ENCODE measurements around the gene NETO1.

NETO1 gene

DNA sequence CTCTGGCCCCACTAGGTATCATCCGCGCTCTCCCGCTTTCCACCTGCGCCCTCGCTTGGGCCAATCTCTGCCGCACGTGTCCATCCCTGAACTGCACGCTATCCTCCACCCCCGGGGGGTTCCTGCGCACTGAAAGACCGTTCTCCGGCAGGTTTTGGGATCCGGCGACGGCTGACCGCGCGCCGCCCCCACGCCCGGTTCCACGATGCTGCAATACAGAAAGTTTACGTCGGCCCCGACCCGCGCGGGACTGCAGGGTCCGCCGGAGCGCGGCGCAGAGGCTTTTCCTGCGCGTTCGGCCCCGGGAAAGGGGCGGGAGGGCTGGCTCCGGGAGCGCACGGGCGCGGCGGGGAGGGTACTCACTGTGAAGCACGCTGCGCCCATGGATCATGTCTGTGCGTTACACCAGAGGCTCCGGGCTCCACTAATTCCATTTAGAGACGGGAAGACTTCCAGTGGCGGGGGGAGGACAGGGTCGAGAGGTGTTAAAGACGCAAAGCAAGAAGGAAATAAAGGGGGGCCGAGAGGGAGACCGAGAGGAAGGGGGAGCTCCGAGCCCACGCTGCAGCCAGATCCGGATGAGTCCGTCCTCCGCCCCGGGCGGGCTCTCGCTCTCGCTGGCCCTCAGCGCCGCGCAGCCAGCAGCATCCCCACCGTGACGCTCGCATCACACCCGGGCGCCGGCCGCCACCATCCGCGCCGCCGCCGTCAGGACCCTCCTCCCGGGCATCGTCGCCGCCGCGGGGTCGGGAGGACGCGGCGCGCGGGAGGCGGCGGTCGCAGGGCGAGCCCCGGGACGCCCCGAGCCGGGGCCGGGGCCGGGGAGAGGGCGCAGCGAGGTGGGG lies 664 bp downstream of the NETO1 start:
- H3K4me1 Mint-ChIP-seq, result peaks cover 17 to 26% of the 10 kb centered on the region in 2 donors
- H3K27ac Mint-ChIP-seq, result peak overlapping the region; percentile 85
- H3K36me3 Mint-ChIP-seq, result peaks cover 30 to 37% of the 10 kb centered on the region in 2 donors
- peak; percentile 22 for DNase-seq
- H3K9me3 Mint-ChIP-seq, result peaks cover 0 to 6% of the 10 kb centered on the region in 2 donors
- H3K4me3 Mint-ChIP-seq, result peak overlapping the region; percentile 85 to 87
- ATAC-seq (replicated peaks), result peak; percentile 33 to 35
- peaks cover 12 to 22% of the 10 kb centered on the region in 2 donors for H3K27me3 Mint-ChIP-seq

- DNase-seq (no peak), ATAC-seq (replicated peaks) (no peak)
- Mint-ChIP-seq H3K27me3 (peaks cover 12 to 22% of the 10 kb centered on the region in 2 donors), H3K4me1 (peaks cover 17 to 26% of the 10 kb centered on the region in 2 donors), H3K9me3 (peaks cover 0 to 6% of the 10 kb centered on the region in 2 donors), H3K27ac (peak overlapping the region; percentile 85), H3K36me3 (peaks cover 35 to 43% of the 10 kb centered on the region in 2 donors), H3K4me3 (peak overlapping the region; percentile 85 to 87)
These were observed 1.3 kb downstream of the NETO1 start for GRCh38 chr18:72866442-72866900.

- no peak overlapping the region for H3K4me3 Mint-ChIP-seq
- peaks cover 7 to 14% of the 10 kb centered on the region in 2 donors for H3K27me3 Mint-ChIP-seq
- H3K4me1 Mint-ChIP-seq, result peaks cover 9 to 13% of the 10 kb centered on the region in 2 donors
- peaks cover 36 to 53% of the 10 kb centered on the region in 2 donors for H3K36me3 Mint-ChIP-seq
- H3K9me3 Mint-ChIP-seq, result no peaks in the 10 kb centered on the region
- DNase-seq, result no peak
- H3K27ac Mint-ChIP-seq, result no peak overlapping the region
- no peak for ATAC-seq (replicated peaks)
These were observed 4.0 kb downstream of the NETO1 start for GRCh38 chr18:72863754-72864153.

DNA sequence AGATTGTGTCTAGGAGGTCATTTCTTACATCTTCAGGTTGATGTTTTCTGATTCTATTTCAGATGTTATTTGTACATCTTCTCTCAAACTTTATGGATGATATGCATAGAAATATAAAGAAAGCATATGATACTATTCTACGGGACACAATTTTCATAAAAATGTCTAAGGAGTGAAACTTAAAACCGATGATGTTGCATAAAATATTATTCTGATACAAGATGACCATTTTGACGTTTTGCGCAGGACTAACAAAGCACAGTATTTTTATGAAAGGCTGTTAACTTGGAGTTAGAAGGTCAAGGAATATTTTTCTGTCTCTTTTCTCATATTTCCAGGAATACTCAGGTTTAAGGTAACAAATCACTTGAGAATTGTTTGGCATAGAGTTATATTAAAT lies 8.7 kb downstream of the NETO1 start:
- no peaks in the 10 kb centered on the region for H3K9me3 Mint-ChIP-seq
- peaks cover 0 to 6% of the 10 kb centered on the region in 2 donors for H3K27me3 Mint-ChIP-seq
- peaks cover 0 to 4% of the 10 kb centered on the region in 2 donors for H3K4me1 Mint-ChIP-seq
- DNase-seq, result no peak
- H3K4me3 Mint-ChIP-seq, result no peak overlapping the region
- H3K36me3 Mint-ChIP-seq, result peaks cover 50 to 68% of the 10 kb centered on the region in 2 donors
- H3K27ac Mint-ChIP-seq, result no peak overlapping the region
- no peak for ATAC-seq (replicated peaks)

DNA sequence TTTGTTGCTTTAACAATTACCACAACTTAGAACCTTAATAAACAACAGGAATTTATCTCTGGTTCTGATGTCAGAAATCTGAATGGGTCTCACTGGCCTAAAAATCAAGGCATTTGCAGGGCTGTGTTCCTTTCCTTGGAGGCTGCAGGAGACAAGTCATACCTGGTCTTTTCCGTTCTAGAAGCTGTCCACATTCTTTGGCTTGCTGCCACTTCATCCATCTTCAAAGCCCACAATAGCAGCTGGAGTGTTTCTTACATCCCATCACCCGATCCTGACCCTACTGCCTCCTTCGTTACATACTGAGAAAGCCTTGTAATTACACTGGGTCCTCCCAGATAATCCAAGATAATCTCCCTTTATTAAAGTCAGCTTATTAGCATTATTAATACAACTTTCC lies 18.1 kb downstream of the NETO1 start:
- Mint-ChIP-seq H3K4me3 (no peak overlapping the region), H3K36me3 (peaks cover 40 to 52% of the 10 kb centered on the region in 2 donors), H3K9me3 (peaks cover 7 to 9% of the 10 kb centered on the region in 2 donors), H3K27me3 (peaks cover 0 to 15% of the 10 kb centered on the region in 2 donors), H3K27ac (peak overlapping the region; percentile 2), H3K4me1 (peaks cover 10 to 11% of the 10 kb centered on the region in 2 donors)
- DNase-seq, result no peak
- no peak for ATAC-seq (replicated peaks)

GRCh38 chr18:72848503-72849237 lies 19.1 kb downstream of the NETO1 start:
- Mint-ChIP-seq H3K4me1 (peaks cover 10 to 11% of the 10 kb centered on the region in 2 donors), H3K27me3 (peaks cover 0 to 15% of the 10 kb centered on the region in 2 donors), H3K27ac (no peak overlapping the region), H3K4me3 (no peak overlapping the region), H3K36me3 (peaks cover 36 to 53% of the 10 kb centered on the region in 2 donors), H3K9me3 (peaks cover 7 to 9% of the 10 kb centered on the region in 2 donors)
- DNase-seq, result no peak
- peak; percentile 36 to 51 for ATAC-seq (replicated peaks)

DNA sequence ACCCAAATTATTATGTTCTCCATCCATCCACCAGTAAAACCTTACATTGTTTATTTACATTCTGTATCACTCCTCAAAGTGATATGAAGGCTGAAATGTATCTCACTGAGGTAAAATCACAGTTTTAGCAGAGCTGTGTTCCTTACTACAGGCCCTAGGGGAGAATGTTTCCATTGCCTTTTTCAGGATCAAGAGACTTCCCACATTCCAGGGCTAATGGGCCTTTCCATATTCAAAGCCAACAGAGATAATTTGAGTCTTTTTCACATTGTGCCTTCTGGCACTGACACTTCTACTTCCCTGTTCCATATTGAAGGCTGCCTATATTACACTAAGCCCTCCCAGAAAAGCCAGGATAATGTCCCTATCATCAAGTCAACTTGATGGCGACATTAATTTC lies 20.0 kb downstream of the NETO1 start:
- Mint-ChIP-seq H3K4me1 (peaks cover 10 to 11% of the 10 kb centered on the region in 2 donors), H3K9me3 (peaks cover 7 to 9% of the 10 kb centered on the region in 2 donors), H3K27ac (no peak overlapping the region), H3K36me3 (peaks cover 36 to 53% of the 10 kb centered on the region in 2 donors), H3K27me3 (peaks cover 0 to 15% of the 10 kb centered on the region in 2 donors), H3K4me3 (no peak overlapping the region)
- DNase-seq (no peak), ATAC-seq (replicated peaks) (no peak)

- DNase-seq, result no peak
These were observed 20.9 kb downstream of the NETO1 start for GRCh38 chr18:72846736-72847533.

DNA sequence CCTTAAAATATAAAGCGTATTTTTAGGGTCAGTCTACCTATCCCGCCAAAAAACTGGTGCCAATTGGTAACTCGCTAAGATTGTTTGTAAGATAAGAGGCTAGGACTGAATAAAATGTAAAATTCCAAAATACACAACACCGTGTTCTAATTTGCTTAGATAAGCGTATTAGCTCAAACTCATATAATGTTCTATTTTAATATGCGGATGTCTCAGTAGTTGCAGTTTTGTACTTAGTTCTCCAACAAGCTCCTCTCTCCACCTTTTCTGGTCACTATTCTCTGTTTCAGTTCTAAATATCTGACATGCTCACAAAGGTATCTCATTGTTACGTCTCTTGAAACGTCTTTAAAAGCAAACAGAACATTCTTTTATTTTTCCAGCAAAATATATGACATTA lies 24.0 kb downstream of the NETO1 start:
- no peak for ATAC-seq (replicated peaks)
- Mint-ChIP-seq H3K27me3 (peaks cover 0 to 10% of the 10 kb centered on the region in 2 donors), H3K4me3 (no peak overlapping the region), H3K9me3 (peaks cover 1 to 4% of the 10 kb centered on the region in 2 donors), H3K4me1 (peaks cover 15 to 19% of the 10 kb centered on the region in 2 donors), H3K36me3 (peaks cover 12 to 29% of the 10 kb centered on the region in 2 donors), H3K27ac (no peak overlapping the region)
- DNase-seq, result no peak

More at GRCh38 chr18:72846736-72847533, 20.9 kb downstream of the NETO1 start:
- H3K27me3 Mint-ChIP-seq, result peaks cover 0 to 15% of the 10 kb centered on the region in 2 donors
- H3K9me3 Mint-ChIP-seq, result peaks cover 5 to 7% of the 10 kb centered on the region in 2 donors
- H3K4me3 Mint-ChIP-seq, result no peak overlapping the region
- H3K27ac Mint-ChIP-seq, result no peak overlapping the region
- H3K36me3 Mint-ChIP-seq, result peaks cover 29 to 46% of the 10 kb centered on the region in 2 donors
- no peak for ATAC-seq (replicated peaks)
- peaks cover 10 to 11% of the 10 kb centered on the region in 2 donors for H3K4me1 Mint-ChIP-seq

DNA sequence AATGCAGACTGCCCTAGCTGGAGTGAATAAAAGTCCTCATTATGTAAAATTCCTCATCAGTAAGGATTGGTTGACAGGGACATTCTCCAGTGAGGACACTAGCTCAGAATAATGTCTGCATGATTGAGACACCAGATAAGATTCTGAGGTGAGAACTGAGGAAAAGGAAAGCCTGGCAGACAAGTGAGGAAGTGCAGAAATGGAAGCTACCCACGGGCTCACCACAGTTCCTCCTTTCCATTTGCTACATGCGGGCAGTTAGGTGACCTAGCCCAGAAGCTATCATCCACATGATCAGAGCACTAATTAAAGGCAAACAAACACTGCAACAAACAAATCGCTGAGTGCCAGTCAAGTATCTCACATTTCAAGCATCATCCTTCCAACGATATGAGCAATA lies 27.7 kb downstream of the NETO1 start:
- Mint-ChIP-seq H3K36me3 (peaks cover 13 to 28% of the 10 kb centered on the region in 2 donors), H3K9me3 (no peaks in the 10 kb centered on the region), H3K4me1 (peaks cover 8 to 12% of the 10 kb centered on the region in 2 donors), H3K27me3 (peaks cover 0 to 9% of the 10 kb centered on the region in 2 donors), H3K27ac (no peak overlapping the region), H3K4me3 (no peak overlapping the region)
- ATAC-seq (replicated peaks) (no peak), DNase-seq (no peak)

- DNase-seq (no peak), ATAC-seq (replicated peaks) (no peak)
- no peak overlapping the region for H3K27ac Mint-ChIP-seq
- H3K27me3 Mint-ChIP-seq, result peaks cover 0 to 21% of the 10 kb centered on the region in 2 donors
- peaks cover 0 to 3% of the 10 kb centered on the region in 2 donors for H3K9me3 Mint-ChIP-seq
- no peak overlapping the region for H3K4me3 Mint-ChIP-seq
- H3K4me1 Mint-ChIP-seq, result peaks cover 0 to 14% of the 10 kb centered on the region in 2 donors
- H3K36me3 Mint-ChIP-seq, result peaks cover 18 to 31% of the 10 kb centered on the region in 2 donors
These were observed 33.1 kb downstream of the NETO1 start for GRCh38 chr18:72834731-72835130.

- no peak for ATAC-seq (replicated peaks)
- no peak for DNase-seq
- no peak overlapping the region for H3K4me3 Mint-ChIP-seq
These were observed 34.3 kb downstream of the NETO1 start for GRCh38 chr18:72833471-72833870.

GRCh38 chr18:72830109-72830508 lies 37.7 kb downstream of the NETO1 start:
- Mint-ChIP-seq H3K27me3 (peaks cover 0 to 12% of the 10 kb centered on the region in 2 donors), H3K27ac (no peak overlapping the region), H3K4me1 (peaks cover 0 to 9% of the 10 kb centered on the region in 2 donors), H3K36me3 (peaks cover 14 to 25% of the 10 kb centered on the region in 2 donors), H3K9me3 (peaks cover 0 to 3% of the 10 kb centered on the region in 2 donors), H3K4me3 (no peak overlapping the region)
- no peak for DNase-seq
- ATAC-seq (replicated peaks), result peak; percentile 16 to 29

More at GRCh38 chr18:72833471-72833870, 34.3 kb downstream of the NETO1 start:
- H3K27ac Mint-ChIP-seq, result no peak overlapping the region
- peaks cover 0 to 21% of the 10 kb centered on the region in 2 donors for H3K27me3 Mint-ChIP-seq
- peaks cover 18 to 31% of the 10 kb centered on the region in 2 donors for H3K36me3 Mint-ChIP-seq
- peaks cover 0 to 3% of the 10 kb centered on the region in 2 donors for H3K9me3 Mint-ChIP-seq
- H3K4me1 Mint-ChIP-seq, result peaks cover 0 to 14% of the 10 kb centered on the region in 2 donors

All from stimulated activated naive B cell treated with anti-CD40 and anti-IgM and Interleukin-4, amounts not matched to agents 10 μg/mL and 1 μg/mL and 100 μg/mL, for 72 hours (primary cell).